CD4-positive, alpha-beta memory T cell (primary cell): ENCODE results near the gene ARHGAP27. TPM values are rescaled to one million over a fixed set of nuclear protein-coding genes. Genes with fewer than 3 reads are reported as not detected.

Experiments used
- CTCF ChIA-PET: fragments of 350-600 bp; sonication (Branson Sonifier 250); formaldehyde crosslinking; loops from one replicate; lab custom pipeline; 2021; ENCODE audit warnings: inconsistent platforms; ENCODE audit not compliant: partially characterized antibody; lab: Charles Lee
- POLR2A ChIA-PET: fragments of 350-600 bp; sonication (Branson Sonifier 250); formaldehyde crosslinking; loops from one replicate; lab custom pipeline; 2021; ENCODE audit not compliant: partially characterized antibody; lab: Charles Lee
- DNase-seq, 5 donors: peaks; one replicate each; pipeline versions ENCODE4 v3.0.0 to v3.0.0-alpha.2; 2020 to 2022; ENCODE audit warnings: mixed read lengths in 1 of 5
- H3K27ac ChIP-seq: one replicate; pipeline ENCODE4 v1.7.0; 2013; ENCODE audit warnings: low read depth, low read length
- H3K27me3 ChIP-seq: 2 replicates; pipeline ENCODE4 v1.7.0; 2013; ENCODE audit warnings: mild to moderate bottlenecking, low read length, moderate library complexity; ENCODE audit not compliant: insufficient read depth
- H3K36me3 ChIP-seq: 2 replicates; pipeline ENCODE4 v1.7.0; 2013; ENCODE audit warnings: mild to moderate bottlenecking, low read length, moderate library complexity; ENCODE audit not compliant: insufficient read depth
- H3K4me1 ChIP-seq: 2 replicates; pipeline ENCODE4 v1.7.0; 2013; ENCODE audit warnings: mild to moderate bottlenecking, low read length, moderate library complexity; ENCODE audit not compliant: insufficient read depth
- H3K4me3 ChIP-seq, 2 donors: one replicate each; pipeline ENCODE4 v1.7.0; 2013; ENCODE audit warnings: low read length in 2 of 2, mild to moderate bottlenecking in 1 of 2
- H3K9me3 ChIP-seq, 2 donors: one replicate each; pipeline ENCODE4 v1.7.0; 2013; ENCODE audit warnings: low read length in 2 of 2, control low read depth in 1 of 2; ENCODE audit not compliant: control insufficient read depth in 1 of 2
- H3K27ac Mint-ChIP-seq, 7 donors: one replicate each; pipeline ENCODE4 v1.8.0; 2020 to 2021; ENCODE audit warnings: mixed read lengths in 7 of 7, mild to moderate bottlenecking in 6 of 7, inconsistent platforms in 3 of 7, moderate library complexity in 3 of 7
- H3K27me3 Mint-ChIP-seq, 2 donors: one replicate each; pipeline ENCODE4 v1.8.0; 2020 to 2021; ENCODE audit warnings: mixed read lengths in 2 of 2
- H3K36me3 Mint-ChIP-seq, 2 donors: one replicate each; pipeline ENCODE4 v1.8.0; 2020 to 2021; ENCODE audit warnings: mixed read lengths in 2 of 2, inconsistent platforms in 1 of 2, mild to moderate bottlenecking in 1 of 2
- H3K4me1 Mint-ChIP-seq, 4 donors: one replicate each; pipeline ENCODE4 v1.8.0; 2020 to 2021; ENCODE audit warnings: mixed read lengths in 4 of 4, mild to moderate bottlenecking in 1 of 4
- H3K4me3 Mint-ChIP-seq, 8 donors: one replicate each; pipeline ENCODE4 v1.8.0; 2020 to 2021; ENCODE audit warnings: mixed read lengths in 8 of 8, mild to moderate bottlenecking in 7 of 8, moderate library complexity in 6 of 8, inconsistent platforms in 3 of 8
- H3K9me3 Mint-ChIP-seq, 8 donors: one replicate each; pipeline ENCODE4 v1.8.0; 2020 to 2021; ENCODE audit warnings: mixed read lengths in 8 of 8, mild to moderate bottlenecking in 5 of 8, inconsistent platforms in 3 of 8, moderate library complexity in 1 of 8
- intact Hi-C: fragments of 100-400 bp; cut with micrococcal nuclease; formaldehyde crosslinking; loops from one replicate; pipeline ENCODE4 v1.15.1; 2023
- polyA plus RNA-seq, 2 donors: library from polyadenylated mRNA; unstranded; fragments of 300-500 nt; fragmentation: Illumina TruSeq; gene quantifications; one replicate each; pipeline ENCODE4 v1.2.3, GENCODE V29; 2021
- total RNA-seq, 2 experiments: library from RNA; stranded (reverse); gene quantifications; one replicate each; pipeline ENCODE4 v1.2.3, GENCODE V29; 2021

Gene ARHGAP27
- total and polyA plus RNA-seq, 4 experiments from 2014 or later, result 23.0 to 113 (median 69.4) TPM

DNA sequence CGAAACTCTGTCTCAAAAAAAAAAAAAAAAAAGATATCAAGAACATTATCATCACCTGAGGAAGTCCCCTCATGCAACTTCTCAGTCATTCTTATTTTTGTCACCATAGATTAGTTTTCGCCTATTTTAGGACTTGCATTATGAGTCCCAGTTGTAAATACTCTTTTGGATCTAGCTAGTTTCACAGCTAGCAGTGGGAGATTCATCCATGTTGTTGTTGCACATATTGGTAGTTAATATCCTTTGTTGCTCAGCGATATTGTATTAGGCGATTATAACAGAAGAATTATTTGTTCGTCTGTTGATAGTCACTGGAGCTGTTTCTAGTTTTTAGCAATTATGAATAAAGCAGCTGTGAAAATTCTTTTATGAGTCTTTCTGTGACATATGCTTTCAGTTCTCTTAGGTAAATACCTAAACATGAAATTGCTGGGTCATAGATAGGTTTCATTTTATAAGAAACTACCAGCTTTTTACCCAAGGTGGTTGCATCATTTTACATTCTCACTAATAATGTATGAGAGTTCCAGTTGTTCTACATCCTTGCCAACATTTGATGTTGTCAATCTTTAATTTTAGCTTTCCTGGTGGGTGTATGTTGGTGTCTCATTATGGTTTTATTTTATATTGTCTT is 75.2 kb downstream of the ARHGAP27 start:
- peaks cover 6 to 7% of the 10 kb centered on the region in 2 donors for H3K27me3 Mint-ChIP-seq
- no peak overlapping the region for H3K27ac Mint-ChIP-seq
- DNase-seq, result no peak
- no peaks in the 10 kb centered on the region for H3K9me3 ChIP-seq
- no peak overlapping the region for H3K4me3 Mint-ChIP-seq
- H3K4me1 Mint-ChIP-seq, result peaks cover 3 to 8% (median 4%) of the 10 kb centered on the region in 4 donors
- CTCF ChIA-PET, result interaction anchor here (0.9 to 1.7 kb wide), 5 partner anchors 12 to 142 kb away, joined by 3 to 4 read pairs (median 3); partner anchors contain the start of gene MAP3K14
- no peaks in the 10 kb centered on the region for H3K36me3 ChIP-seq
- no peak overlapping the region for H3K27ac ChIP-seq
- peaks cover 0 to 3% (median 0%) of the 10 kb centered on the region in 8 donors for H3K9me3 Mint-ChIP-seq
- H3K36me3 Mint-ChIP-seq, result no peaks in the 10 kb centered on the region
- H3K4me1 ChIP-seq, result peaks cover 5% of the 10 kb centered on the region
- intact Hi-C loops, result no loop called here
- no peak overlapping the region for H3K4me3 ChIP-seq
- POLR2A ChIA-PET, result no interaction called here
- no peaks in the 10 kb centered on the region for H3K27me3 ChIP-seq

GRCh38 chr17:45355087-45355486 is 77.6 kb downstream of the ARHGAP27 start:
- ChIA-PET POLR2A (no interaction called here), CTCF (interaction anchor here (0.7 kb wide), 1 partner anchor 136 kb away, joined by 3 read pairs; no protein-coding TSS in a partner anchor)
- Mint-ChIP-seq H3K4me3 (no peak overlapping the region), H3K27me3 (peaks cover 2 to 3% of the 10 kb centered on the region in 2 donors), H3K9me3 (peaks cover 0 to 15% (median 10%) of the 10 kb centered on the region in 8 donors), H3K4me1 (peaks cover 3 to 8% (median 4%) of the 10 kb centered on the region in 4 donors), H3K27ac (peak overlapping the region in 1 of 7 donors; percentile 15), H3K36me3 (no peaks in the 10 kb centered on the region)
- H3K4me3 ChIP-seq, result no peak overlapping the region
- H3K36me3 ChIP-seq, result no peaks in the 10 kb centered on the region
- H3K27ac ChIP-seq, result no peak overlapping the region
- no peak for DNase-seq
- intact Hi-C loops, result no loop called here
- H3K4me1 ChIP-seq, result peaks cover 5% of the 10 kb centered on the region
- H3K27me3 ChIP-seq, result no peaks in the 10 kb centered on the region
- no peaks in the 10 kb centered on the region for H3K9me3 ChIP-seq

DNA sequence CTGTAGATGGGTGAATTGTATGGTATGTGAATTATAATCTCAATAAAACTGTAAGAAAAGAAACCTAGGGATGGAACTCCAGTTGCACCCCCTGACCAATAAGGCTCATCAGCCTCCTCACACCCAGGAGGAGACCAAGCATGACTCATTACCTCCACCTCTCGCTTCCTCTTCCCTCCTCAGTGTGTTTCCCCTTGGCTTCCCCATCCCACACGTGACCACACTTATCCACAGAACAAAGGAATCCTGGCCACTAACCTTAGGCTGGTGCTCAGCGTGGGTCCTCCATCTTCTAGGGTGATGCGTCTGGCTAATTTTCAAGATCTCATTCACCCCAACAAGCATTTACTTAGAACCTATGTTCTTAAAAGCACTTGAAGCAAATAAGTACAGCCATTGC is 79.6 kb downstream of the ARHGAP27 start:
- Mint-ChIP-seq H3K36me3 (no peaks in the 10 kb centered on the region), H3K27me3 (peaks cover 2 to 3% of the 10 kb centered on the region in 2 donors), H3K27ac (peak overlapping the region in 1 of 7 donors; percentile 93), H3K9me3 (peaks cover 0 to 15% (median 10%) of the 10 kb centered on the region in 8 donors), H3K4me1 (peaks cover 3 to 8% (median 4%) of the 10 kb centered on the region in 4 donors), H3K4me3 (no peak overlapping the region)
- DNase-seq, result no peak
- no peaks in the 10 kb centered on the region for H3K27me3 ChIP-seq
- no peaks in the 10 kb centered on the region for H3K36me3 ChIP-seq
- H3K4me1 ChIP-seq, result peaks cover 5% of the 10 kb centered on the region
- H3K9me3 ChIP-seq, result no peaks in the 10 kb centered on the region
- ChIA-PET POLR2A (interaction anchor here (0.8 kb wide), 1 partner anchor 34 kb away, joined by 3 read pairs; no protein-coding TSS in a partner anchor), CTCF (no interaction called here)
- intact Hi-C loops, result no loop called here
- no peak overlapping the region for H3K27ac ChIP-seq
- no peak overlapping the region for H3K4me3 ChIP-seq

- no peak overlapping the region for H3K27ac ChIP-seq
- Mint-ChIP-seq H3K27me3 (peaks cover 2 to 3% of the 10 kb centered on the region in 2 donors), H3K36me3 (no peaks in the 10 kb centered on the region), H3K4me1 (peaks cover 3 to 8% (median 4%) of the 10 kb centered on the region in 4 donors), H3K4me3 (no peak overlapping the region), H3K27ac (no peak overlapping the region), H3K9me3 (peaks cover 0 to 15% (median 10%) of the 10 kb centered on the region in 8 donors)
- CTCF ChIA-PET, result interaction anchor here (1.7 kb wide), 1 partner anchor 33 kb away, joined by 5 read pairs; no protein-coding TSS in a partner anchor
- peaks cover 5% of the 10 kb centered on the region for H3K4me1 ChIP-seq
- H3K4me3 ChIP-seq, result no peak overlapping the region
- H3K9me3 ChIP-seq, result no peaks in the 10 kb centered on the region
- intact Hi-C loops, result no loop called here
- H3K36me3 ChIP-seq, result no peaks in the 10 kb centered on the region
- POLR2A ChIA-PET, result no interaction called here
- H3K27me3 ChIP-seq, result no peaks in the 10 kb centered on the region
- DNase-seq, result no peak
Measured at GRCh38 chr17:45351831-45352230, 80.8 kb downstream of the ARHGAP27 start.

GRCh38 chr17:45347444-45347843 is 85.2 kb downstream of the ARHGAP27 start:
- no peak overlapping the region for H3K27ac ChIP-seq
- no peaks in the 10 kb centered on the region for H3K9me3 ChIP-seq
- CTCF ChIA-PET, result no interaction called here
- Mint-ChIP-seq H3K27me3 (no peaks in the 10 kb centered on the region), H3K9me3 (peaks cover 0 to 14% (median 8%) of the 10 kb centered on the region in 8 donors), H3K4me1 (no peaks in the 10 kb centered on the region), H3K36me3 (no peaks in the 10 kb centered on the region), H3K4me3 (no peak overlapping the region), H3K27ac (no peak overlapping the region)
- no peaks in the 10 kb centered on the region for H3K36me3 ChIP-seq
- no peaks in the 10 kb centered on the region for H3K27me3 ChIP-seq
- H3K4me3 ChIP-seq, result no peak overlapping the region
- POLR2A ChIA-PET, result no interaction called here
- intact Hi-C loops, result no loop called here
- no peaks in the 10 kb centered on the region for H3K4me1 ChIP-seq
- DNase-seq, result no peak

DNA sequence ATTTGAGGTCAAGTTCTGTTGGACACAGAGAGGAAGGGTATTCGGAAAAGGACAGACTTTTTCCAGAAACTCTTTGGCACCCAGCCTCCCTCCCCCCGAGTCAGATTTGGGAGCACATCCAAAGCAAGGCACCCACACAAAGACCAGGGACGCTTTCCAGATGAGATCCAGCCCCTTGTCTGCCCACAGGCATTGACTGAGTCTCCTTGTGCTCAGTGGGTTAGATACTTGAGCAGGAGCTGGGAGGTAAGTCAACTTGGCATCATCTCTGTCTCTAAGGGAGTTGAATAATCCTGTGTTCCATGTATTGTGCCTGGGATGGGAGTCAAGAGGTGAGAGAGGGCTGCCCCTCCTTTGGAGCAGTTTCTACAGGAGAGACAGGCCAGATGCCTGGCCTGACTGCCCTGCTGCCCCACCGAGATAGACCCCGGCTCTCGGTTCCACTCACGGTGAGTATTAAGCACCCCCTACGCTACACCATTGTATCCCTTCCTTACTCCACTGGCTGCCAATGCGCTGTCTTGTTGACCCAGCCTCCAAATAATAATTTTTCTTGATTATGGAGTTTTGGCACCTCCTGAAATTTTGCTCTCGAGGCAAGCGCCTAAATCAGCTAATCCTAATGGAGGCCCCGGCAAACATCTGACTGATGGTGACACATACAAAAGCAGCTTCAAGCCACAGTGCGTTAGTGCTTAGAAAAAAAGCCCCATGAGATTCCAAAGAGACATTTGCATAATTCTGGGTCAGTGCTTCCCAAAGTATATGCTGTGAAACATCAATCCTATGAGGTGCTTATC is 86.3 kb downstream of the ARHGAP27 start:
- no peak overlapping the region for H3K27ac Mint-ChIP-seq
- no peak for DNase-seq
- CTCF ChIA-PET, result no interaction called here

DNA sequence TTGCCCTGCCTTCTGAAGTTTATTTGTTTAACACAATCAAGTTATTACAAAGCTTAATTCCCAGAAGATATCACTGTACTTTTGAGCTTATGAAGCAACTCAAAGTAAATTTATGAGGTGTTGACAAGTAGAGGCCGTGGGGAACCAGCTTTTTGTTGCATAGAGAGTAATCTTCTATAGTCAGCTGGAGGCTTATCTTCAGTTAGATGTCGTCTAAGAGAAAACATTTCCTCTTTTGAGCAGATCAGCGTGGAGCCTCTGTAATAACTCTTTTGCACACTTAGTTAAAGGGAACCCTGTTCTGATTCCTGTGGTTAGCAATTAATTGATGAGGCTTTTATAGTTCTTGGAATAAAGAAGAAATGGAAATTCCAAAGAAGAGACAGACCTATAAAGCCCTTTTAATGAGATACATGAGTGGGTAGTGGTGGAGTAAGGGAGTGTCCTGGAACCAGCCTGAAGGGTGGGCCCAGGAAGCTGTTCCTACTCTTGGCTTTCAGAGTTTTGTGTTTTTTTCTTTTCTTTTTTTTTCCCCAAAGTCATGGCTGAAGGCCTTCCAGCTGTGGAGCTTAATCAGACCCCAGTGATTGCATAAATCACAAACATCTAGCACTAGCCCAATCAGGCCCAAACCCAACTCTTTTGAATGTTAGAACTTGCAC is 87.0 kb downstream of the ARHGAP27 start:
- Mint-ChIP-seq H3K27me3 (no peaks in the 10 kb centered on the region), H3K27ac (no peak overlapping the region), H3K9me3 (peaks cover 0 to 2% (median 0%) of the 10 kb centered on the region in 8 donors), H3K4me1 (no peaks in the 10 kb centered on the region), H3K4me3 (no peak overlapping the region), H3K36me3 (no peaks in the 10 kb centered on the region)
- no peak overlapping the region for H3K27ac ChIP-seq
- no peaks in the 10 kb centered on the region for H3K4me1 ChIP-seq
- no peaks in the 10 kb centered on the region for H3K27me3 ChIP-seq
- no peaks in the 10 kb centered on the region for H3K36me3 ChIP-seq
- ChIA-PET POLR2A (no interaction called here), CTCF (interaction anchor here (0.5 to 1.0 kb wide), 3 partner anchors 47 to 867 kb away, joined by 3 read pairs; no protein-coding TSS in a partner anchor)
- H3K4me3 ChIP-seq, result no peak overlapping the region
- DNase-seq, result no peak
- intact Hi-C loops, result no loop called here
- H3K9me3 ChIP-seq, result no peaks in the 10 kb centered on the region

More for the DNA sequence above, 86.3 kb downstream of the ARHGAP27 start:
- Mint-ChIP-seq H3K36me3 (no peaks in the 10 kb centered on the region), H3K4me3 (no peak overlapping the region), H3K9me3 (peaks cover 0 to 5% (median 1%) of the 10 kb centered on the region in 8 donors), H3K27me3 (no peaks in the 10 kb centered on the region), H3K4me1 (no peaks in the 10 kb centered on the region)
- no peak overlapping the region for H3K27ac ChIP-seq
- POLR2A ChIA-PET, result no interaction called here
- intact Hi-C loops, result no loop called here
- H3K4me1 ChIP-seq, result no peaks in the 10 kb centered on the region
- H3K27me3 ChIP-seq, result no peaks in the 10 kb centered on the region
- H3K9me3 ChIP-seq, result no peaks in the 10 kb centered on the region
- H3K4me3 ChIP-seq, result no peak overlapping the region
- H3K36me3 ChIP-seq, result no peaks in the 10 kb centered on the region
